Measurements from ENCODE around the gene TDRD7.

Gene TDRD7

DNA sequence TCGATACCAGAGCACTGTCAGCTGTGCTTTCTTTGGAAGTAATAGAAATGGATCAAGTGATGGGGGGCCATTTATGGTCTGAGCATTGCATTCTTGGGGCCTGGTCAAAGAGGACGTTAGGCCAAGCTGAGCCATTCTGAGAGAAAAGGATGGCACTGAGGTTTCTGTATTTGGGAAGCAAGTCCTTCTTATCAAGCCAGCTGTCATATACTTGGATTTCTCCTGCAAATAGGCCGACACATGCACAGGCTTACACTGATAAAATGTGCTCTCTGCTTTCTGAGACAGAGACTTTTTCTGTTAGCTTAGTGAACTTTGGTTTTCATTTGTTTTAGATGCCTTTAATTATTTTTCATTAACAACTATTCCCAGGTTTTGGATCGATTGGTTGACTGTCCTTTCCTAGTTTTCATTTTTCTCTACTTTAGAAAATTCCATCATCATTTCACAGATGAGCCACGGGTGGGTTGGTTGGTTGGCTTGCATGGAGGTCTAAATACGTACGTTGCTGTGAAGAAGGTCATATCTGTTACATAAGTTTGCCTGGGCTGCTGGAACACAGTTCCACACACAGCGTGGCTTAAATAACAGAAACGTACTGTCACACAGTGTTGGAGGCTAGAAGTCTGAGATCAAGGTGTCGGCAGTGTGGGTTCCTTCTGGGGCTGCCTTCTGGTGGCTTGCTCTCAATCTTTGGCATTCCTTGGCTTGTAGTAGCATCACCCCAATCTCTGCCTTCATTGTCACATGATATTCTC lies 109.9 kb downstream of the TDRD7 start:
- Histone ChIP-seq H3K36me3 (ENCODE audit: control insufficient read depth, insufficient read depth, low read length) (no peaks in the 10 kb centered on the region), H3K9ac (no peak overlapping the region), H3K4me1 (no peaks in the 10 kb centered on the region), H3K27ac (no peak overlapping the region), H3K4me3 (ENCODE audit: low read depth, low read length) (no peak overlapping the region), H3K9me3 (ENCODE audit: control insufficient read depth, low read length) (no peaks in the 10 kb centered on the region), H3K79me2 (no peaks in the 10 kb centered on the region), H3K4me2 (ENCODE audit: low read length) (no peak overlapping the region), H3K27me3 (ENCODE audit: control insufficient read depth, insufficient read depth, low read length) (no peaks in the 10 kb centered on the region), H2AFZ (no peak overlapping the region)
- TF ChIP-seq, protein P1, sequence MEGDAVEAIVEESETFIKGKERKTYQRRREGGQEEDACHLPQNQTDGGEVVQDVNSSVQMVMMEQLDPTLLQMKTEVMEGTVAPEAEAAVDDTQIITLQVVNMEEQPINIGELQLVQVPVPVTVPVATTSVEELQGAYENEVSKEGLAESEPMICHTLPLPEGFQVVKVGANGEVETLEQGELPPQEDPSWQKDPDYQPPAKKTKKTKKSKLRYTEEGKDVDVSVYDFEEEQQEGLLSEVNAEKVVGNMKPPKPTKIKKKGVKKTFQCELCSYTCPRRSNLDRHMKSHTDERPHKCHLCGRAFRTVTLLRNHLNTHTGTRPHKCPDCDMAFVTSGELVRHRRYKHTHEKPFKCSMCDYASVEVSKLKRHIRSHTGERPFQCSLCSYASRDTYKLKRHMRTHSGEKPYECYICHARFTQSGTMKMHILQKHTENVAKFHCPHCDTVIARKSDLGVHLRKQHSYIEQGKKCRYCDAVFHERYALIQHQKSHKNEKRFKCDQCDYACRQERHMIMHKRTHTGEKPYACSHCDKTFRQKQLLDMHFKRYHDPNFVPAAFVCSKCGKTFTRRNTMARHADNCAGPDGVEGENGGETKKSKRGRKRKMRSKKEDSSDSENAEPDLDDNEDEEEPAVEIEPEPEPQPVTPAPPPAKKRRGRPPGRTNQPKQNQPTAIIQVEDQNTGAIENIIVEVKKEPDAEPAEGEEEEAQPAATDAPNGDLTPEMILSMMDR (IDR thresholded peaks at IDR 0.05) = no peak

DNA sequence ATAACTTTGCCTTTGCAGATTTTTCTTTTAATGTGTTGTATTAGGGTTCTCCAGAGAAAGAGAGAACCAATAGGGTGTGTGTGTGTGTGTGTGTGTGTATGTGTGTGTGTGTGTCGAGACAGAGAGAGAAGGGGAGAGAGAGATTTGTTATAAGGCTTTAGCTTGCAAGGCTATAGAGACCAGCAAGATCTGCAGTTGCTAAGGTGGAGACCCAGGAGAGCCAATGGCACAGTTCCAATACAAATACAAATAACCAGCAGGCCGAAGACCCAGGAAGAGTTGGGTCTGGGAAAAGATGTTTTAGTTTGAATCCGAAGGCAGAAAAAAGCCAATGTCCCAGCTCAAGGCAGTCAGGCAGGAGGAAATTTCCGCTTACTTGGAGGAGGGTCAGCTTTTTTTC lies 112.5 kb downstream of the TDRD7 start:
- Histone ChIP-seq H3K9ac (no peak overlapping the region), H3K4me3 (ENCODE audit: low read depth, low read length) (no peak overlapping the region), H3K4me1 (peaks cover 4% of the 10 kb centered on the region), H3K27ac (no peak overlapping the region), H3K27me3 (ENCODE audit: control insufficient read depth, insufficient read depth, low read length) (no peaks in the 10 kb centered on the region), H3K4me2 (ENCODE audit: low read length) (no peak overlapping the region), H3K9me3 (ENCODE audit: control insufficient read depth, low read length) (no peaks in the 10 kb centered on the region), H3K36me3 (ENCODE audit: control insufficient read depth, insufficient read depth, low read length) (no peaks in the 10 kb centered on the region), H2AFZ (no peak overlapping the region), H3K79me2 (no peaks in the 10 kb centered on the region)
- TF ChIP-seq, protein P1 (IDR thresholded peaks at IDR 0.05) = no peak

DNA sequence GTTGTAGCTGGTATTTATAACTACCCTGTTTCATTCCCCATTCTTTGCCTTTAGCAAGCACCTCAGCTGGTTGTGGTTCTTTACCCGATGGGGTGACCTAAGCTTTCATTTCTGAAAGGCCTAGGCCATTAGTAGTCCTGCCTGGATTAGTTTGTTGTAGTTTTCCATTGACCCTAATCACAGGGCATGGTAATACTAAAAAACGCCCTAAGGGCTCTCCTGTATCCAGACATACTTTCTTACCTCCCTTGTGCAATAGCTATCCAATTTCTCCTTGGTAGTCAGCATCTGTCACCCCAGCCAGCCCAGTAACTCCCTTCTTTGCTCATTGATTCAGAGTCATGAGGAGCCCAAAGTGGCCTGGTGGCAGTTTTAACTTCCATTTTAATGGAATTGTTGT lies 113.6 kb downstream of the TDRD7 start:
- peaks cover 4% of the 10 kb centered on the region for H3K4me1 ChIP-seq
- no peak overlapping the region for H3K4me2 ChIP-seq (ENCODE audit: low read length)
- no peaks in the 10 kb centered on the region for H3K27me3 ChIP-seq (ENCODE audit: control insufficient read depth, insufficient read depth, low read length)
- no peak overlapping the region for H3K9ac ChIP-seq
- H3K79me2 ChIP-seq = no peaks in the 10 kb centered on the region
- no peak overlapping the region for H3K4me3 ChIP-seq (ENCODE audit: low read depth, low read length)
- TF ChIP-seq, protein P1 (IDR thresholded peaks at IDR 0.05) = no peak
- no peaks in the 10 kb centered on the region for H3K9me3 ChIP-seq (ENCODE audit: control insufficient read depth, low read length)
- H3K36me3 ChIP-seq (ENCODE audit: control insufficient read depth, insufficient read depth, low read length) = no peaks in the 10 kb centered on the region
- H2AFZ ChIP-seq = no peak overlapping the region
- H3K27ac ChIP-seq = no peak overlapping the region

DNA sequence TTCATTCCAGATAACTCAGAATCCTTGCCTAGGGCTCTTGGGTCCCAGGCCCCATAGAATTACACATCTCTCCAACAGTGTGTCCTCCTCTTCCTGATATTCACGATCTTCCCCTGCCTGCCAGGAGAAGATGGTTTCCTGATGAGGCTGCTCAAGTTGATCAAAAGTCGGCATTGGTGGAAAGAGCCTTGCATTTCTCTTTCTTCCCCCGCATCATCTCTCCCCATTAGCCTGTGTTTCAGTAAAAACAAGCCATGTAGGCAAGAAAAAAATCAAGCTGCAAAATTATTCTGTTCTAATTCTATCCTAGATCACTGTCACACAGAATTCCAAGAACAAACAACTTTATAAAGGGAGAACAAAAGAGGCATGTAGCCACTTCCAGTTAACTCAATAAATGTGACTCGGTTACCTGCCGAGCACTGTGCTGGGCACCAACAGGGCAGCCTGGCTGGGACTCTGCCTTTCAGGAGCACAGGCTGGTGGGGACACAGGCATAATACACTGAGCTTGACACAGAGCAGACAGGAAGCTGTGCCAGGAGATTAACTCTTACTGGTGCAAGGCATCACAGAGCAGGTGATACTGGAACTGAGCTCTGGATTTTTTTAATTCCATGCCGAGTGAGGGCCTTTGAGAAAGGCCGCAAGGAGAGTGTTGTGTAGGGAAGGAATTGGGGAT lies 115.1 kb downstream of the TDRD7 start:
- Histone ChIP-seq H3K9ac (no peak overlapping the region), H3K4me1 (peaks cover 4% of the 10 kb centered on the region), H3K4me3 (ENCODE audit: low read depth, low read length) (no peak overlapping the region), H3K9me3 (ENCODE audit: control insufficient read depth, low read length) (no peaks in the 10 kb centered on the region), H3K4me2 (ENCODE audit: low read length) (no peak overlapping the region), H3K36me3 (ENCODE audit: control insufficient read depth, insufficient read depth, low read length) (no peaks in the 10 kb centered on the region), H3K79me2 (no peaks in the 10 kb centered on the region), H3K27ac (no peak overlapping the region), H3K27me3 (ENCODE audit: control insufficient read depth, insufficient read depth, low read length) (no peaks in the 10 kb centered on the region), H2AFZ (no peak overlapping the region)
- TF ChIP-seq, protein P1 (IDR thresholded peaks at IDR 0.05) = no peak

All from parathyroid adenoma (tissue), 2 donors.